AG09309 (cell line): ENCODE data around the gene ZBTB46.

Experiments
- DNase-seq: peaks from one replicate; pipeline ENCODE4 v3.0.0-alpha.2; 2010; ENCODE audit warnings: low read depth
- H3K4me3 ChIP-seq: 2 replicates; pipeline ENCODE4 v1.5.1; 2011; ENCODE audit warnings: mild to moderate bottlenecking, low read depth, low read length, moderate library complexity; ENCODE audit not compliant: control insufficient read depth
- TF ChIP-seq, protein P1 (sequence below): IDR thresholded peaks from 2 replicates; pipeline ENCODE4 v1.5.1; 2011; ENCODE audit warnings: mild to moderate bottlenecking, low read depth, low read length, inconsistent platforms; ENCODE audit not compliant: insufficient read depth, control insufficient read depth; ENCODE audit errors: missing control alignments

ZBTB46 gene

GRCh38 chr20:63697868-63698545, 133.1 kb downstream of the ZBTB46 start:
- no peak overlapping the region for H3K4me3 ChIP-seq
- TF ChIP-seq, protein P1, sequence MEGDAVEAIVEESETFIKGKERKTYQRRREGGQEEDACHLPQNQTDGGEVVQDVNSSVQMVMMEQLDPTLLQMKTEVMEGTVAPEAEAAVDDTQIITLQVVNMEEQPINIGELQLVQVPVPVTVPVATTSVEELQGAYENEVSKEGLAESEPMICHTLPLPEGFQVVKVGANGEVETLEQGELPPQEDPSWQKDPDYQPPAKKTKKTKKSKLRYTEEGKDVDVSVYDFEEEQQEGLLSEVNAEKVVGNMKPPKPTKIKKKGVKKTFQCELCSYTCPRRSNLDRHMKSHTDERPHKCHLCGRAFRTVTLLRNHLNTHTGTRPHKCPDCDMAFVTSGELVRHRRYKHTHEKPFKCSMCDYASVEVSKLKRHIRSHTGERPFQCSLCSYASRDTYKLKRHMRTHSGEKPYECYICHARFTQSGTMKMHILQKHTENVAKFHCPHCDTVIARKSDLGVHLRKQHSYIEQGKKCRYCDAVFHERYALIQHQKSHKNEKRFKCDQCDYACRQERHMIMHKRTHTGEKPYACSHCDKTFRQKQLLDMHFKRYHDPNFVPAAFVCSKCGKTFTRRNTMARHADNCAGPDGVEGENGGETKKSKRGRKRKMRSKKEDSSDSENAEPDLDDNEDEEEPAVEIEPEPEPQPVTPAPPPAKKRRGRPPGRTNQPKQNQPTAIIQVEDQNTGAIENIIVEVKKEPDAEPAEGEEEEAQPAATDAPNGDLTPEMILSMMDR: no peak
- DNase-seq: no peak

DNA sequence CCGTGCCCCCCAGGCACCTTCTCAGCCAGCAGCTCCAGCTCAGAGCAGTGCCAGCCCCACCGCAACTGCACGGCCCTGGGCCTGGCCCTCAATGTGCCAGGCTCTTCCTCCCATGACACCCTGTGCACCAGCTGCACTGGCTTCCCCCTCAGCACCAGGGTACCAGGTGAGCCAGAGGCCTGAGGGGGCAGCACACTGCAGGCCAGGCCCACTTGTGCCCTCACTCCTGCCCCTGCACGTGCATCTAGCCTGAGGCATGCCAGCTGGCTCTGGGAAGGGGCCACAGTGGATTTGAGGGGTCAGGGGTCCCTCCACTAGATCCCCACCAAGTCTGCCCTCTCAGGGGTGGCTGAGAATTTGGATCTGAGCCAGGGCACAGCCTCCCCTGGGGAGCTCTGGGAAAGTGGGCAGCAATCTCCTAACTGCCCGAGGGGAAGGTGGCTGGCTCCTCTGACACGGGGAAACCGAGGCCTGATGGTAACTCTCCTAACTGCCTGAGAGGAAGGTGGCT, 133.7 kb downstream of the ZBTB46 start:
- no peak for DNase-seq
- TF ChIP-seq, protein P1: no peak
- H3K4me3 ChIP-seq: peak overlapping the region; percentile 9; the same call in 1 of the 2 replicates

GRCh38 chr20:63696628-63697356, 134.3 kb downstream of the ZBTB46 start, which contains the start of gene TNFRSF6B:
Gene TNFRSF6B (plus strand): TSS chr20:63696652. CDS start chr20:63696768, 116 bp downstream.
- peak within 1 kb of the TSS; percentile 9 for H3K4me3 ChIP-seq
- DNase-seq: no peak
- TF ChIP-seq, protein P1: no peak

- no peak overlapping the region for H3K4me3 ChIP-seq
- DNase-seq: no peak
- TF ChIP-seq, protein P1: no peak
These were observed 134.8 kb downstream of the ZBTB46 start for GRCh38 chr20:63696306-63696627.

DNA sequence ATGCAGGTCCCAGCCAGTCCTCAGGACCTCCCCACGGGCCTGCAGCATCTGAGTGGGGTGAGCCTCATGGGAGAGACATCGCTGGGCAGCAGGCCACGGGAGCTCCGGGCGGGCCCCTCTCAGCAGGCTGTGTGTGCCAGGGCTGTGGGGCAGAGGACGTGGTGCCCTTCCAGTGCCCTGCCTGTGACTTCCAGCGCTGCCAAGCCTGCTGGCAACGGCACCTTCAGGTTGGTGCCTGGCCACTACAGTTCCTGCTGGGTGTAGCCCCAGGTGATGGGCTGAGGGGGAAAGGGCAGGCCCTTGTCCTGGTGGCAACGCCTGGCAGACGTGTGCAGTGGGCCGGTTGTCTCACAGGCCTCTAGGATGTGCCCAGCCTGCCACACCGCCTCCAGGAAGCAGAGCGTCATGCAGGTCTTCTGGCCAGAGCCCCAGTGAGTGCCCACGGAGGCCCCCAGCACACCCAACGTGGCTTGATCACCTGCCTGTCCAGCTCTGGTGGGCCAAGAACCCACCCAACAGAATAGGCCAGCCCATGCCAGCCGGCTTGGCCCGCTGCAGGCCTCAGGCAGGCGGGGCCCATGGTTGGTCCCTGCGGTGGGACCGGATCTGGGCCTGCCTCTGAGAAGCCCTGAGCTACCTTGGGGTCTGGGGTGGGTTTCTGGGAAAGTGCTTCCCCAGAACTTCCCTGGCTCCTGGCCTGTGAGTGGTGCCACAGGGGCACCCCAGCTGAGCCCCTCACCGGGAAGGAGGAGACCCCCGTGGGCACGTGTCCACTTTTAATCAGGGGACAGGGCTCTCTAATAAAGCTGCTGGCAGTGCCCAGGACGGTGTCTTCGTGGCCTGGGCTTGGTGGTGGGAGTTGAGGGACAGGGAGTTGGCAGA, 135.4 kb downstream of the ZBTB46 start:
- no peak overlapping the region for H3K4me3 ChIP-seq
- DNase-seq: no peak

More for the DNA sequence above, 135.4 kb downstream of the ZBTB46 start:
- TF ChIP-seq, protein P1: no peak
